HG03457 (cell line): Measurements from ENCODE around the gene MS4A13.
"Not testable (repeated sequence)": the region's sequence is repeated elsewhere in the genome, so short reads cannot be mapped to it uniquely, and the experiment has no call there.

ENCODE experiments used
- ATAC-seq: cut with Tn5 transposase; IDR thresholded peaks from one replicate; pipeline ENCODE4 v1.9.1; 2021; ENCODE audit warnings: moderate number of reproducible peaks; ENCODE audit not compliant: unreplicated experiment

The MS4A13 gene, protein sequence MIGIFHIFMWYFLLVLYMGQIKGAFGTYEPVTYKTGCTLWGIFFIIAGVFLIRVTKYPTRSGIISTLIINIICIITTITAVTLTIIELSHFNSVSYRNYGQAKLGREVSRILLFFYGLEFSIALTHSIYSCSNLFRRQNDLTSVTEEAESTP

DNA sequence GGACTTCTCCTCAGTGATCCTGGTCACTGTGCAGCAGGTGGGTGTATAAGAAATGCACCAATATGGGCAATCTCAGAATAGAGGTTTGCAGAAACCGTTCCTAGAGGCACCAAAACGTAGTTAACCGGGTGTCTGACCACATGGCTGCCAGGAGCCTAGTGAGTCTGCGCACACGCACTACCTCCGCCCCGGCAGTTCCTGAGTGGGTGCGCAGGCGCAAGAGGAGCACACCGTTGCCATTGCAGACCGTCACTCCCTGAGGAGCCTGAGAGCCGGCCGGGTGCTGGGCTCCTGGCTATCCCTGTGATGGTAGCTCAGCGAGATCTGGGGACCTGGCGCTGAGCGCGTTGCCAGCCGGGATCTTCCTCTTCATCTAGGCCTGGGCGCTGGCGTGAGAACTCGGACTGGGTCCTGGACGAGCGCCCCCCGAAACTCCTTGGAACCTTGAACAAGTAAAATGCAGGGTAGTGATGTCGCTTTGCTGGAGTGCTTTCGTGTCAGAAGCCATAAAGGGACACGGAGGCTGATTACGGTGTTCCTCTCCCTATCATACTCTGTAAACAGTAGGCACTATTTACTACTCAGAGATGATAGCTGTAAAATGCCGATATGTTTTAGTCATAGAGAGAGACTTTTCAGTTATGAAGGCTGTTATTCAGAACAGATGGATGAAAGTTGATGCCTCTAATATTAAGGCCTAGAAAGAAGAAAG, at the start of gene MS4A13:
Gene MS4A13 (plus strand): TSS at position 249 of the 712 bp plus-strand sequence. CDS start 2,692 bp downstream, outside the sequence.
- no peak for ATAC-seq

DNA sequence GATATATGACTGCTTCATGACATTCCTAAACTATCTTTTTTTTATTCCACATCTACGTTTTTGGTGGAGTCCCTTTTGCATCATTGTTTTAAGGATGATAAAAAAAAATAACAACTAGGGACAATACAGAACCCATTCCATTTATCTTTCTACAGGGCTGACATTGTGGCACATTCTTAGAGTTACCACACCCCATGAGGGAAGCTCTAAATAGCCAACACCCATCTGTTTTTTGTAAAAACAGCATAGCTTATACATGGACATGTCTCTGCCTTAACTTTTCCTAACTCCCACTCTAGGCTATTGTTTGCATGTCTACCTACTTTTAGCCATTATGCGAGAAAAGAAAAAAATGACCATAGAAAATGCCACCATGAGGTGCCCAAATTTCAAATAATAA, 46.4 kb upstream of the MS4A13 start:
- ATAC-seq: no peak

DNA sequence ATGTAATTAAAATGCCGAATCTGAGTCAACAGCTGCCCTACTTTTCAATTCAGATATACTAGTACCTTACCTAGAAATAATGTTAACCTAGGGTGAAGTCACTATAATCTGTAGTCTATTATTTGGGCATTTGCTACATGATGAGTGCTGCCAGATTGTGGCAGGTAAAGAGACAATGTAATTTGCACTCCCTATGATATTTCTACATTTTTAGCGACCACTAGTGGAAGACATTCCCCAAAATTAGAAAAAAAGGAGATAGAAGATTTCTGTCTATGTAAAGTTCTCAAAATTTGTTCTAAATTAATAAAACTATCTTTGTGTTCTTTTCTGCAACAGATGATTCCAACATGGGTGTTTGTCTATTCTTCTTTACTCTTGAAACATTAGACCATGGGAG, 45.5 kb upstream of the MS4A13 start:
- no peak for ATAC-seq

DNA sequence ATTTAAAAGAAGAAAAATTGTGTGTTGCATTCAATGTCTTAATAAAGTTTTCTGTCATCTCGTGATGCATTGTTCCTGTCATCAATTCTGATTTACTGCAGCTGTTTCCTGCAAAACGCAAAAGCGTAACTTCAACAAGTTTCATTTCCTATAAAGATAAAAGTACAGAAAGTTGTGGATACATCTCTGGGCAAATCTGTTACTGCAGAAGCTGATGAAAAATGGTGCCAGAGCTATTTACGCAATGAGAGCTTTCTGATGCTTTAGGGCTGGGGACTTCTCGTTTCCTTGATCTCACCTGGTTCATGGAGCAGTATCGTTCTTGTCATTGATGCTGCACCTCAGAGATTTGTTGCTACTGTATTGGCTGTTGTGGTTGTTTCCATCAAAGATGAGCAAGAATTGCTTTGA, 38.2 kb upstream of the MS4A13 start:
- ATAC-seq: no peak

DNA sequence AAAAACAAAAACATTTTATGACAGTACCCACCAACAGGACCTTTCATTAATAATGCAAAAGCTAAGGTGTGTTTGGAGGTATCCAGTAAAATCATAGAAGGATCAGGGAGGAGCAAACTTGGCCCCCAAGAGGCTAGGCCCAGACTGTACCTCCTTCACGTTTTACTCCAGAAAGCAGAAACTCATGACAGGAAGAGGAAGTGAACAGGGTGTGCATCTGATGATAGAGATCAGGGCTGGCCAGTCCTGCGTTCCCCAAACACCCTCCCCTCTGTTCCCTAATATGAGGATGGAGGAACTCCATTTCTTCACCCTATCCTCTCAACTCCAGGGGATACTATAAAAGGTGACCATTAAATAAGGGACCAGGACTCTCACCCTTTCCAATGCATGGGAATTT, 32.8 kb upstream of the MS4A13 start:
- no peak for ATAC-seq

DNA sequence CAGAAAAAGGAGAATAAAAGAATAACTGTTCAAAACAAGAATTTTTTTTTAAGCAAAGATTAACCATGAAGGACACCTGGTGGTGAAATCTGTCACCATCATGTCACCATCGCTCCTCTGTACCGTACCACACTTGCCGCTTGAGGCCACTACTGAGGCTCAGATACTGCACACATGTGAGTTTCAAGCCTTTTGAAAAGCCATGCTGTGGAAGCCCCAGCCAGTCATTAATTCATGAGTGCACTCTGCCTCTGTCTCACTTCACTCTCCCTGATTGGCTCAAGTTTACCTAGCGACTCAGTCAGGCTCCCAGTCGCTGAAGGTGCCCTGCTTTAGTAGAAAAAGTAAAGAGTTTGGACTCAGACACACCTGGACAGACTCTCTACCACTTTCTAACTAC, 29.2 kb upstream of the MS4A13 start:
- peak; percentile 91 for ATAC-seq

DNA sequence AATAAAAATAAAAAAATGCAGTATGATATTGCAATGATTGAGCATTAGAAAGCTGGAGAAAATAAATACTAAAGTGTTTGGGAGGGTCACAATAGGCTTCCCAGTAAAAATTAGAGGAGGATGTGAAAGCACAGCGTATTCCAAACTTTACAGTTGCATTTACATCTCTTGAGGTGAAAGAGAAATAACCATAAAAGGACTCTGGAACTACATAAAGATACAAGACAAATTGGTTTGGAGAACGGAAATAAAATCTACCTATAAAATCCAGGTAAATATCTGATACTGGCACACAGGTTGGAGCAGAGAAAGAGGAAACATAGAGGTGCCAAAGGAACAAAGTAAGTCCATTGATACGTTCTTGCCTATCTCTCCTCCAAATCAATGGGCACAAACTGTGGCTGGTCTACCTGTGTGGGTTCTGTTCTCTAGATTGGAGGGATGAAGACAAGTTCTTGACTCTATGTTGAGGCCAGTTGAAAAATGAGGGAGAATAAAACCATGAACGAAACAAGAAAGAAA, 22.6 kb upstream of the MS4A13 start, which contains the start of gene MS4A12:
Gene MS4A12 (plus strand): TSS at position 291 of the 522 bp plus-strand sequence. CDS start 4,541 bp downstream, outside the sequence.
- no peak for ATAC-seq

DNA sequence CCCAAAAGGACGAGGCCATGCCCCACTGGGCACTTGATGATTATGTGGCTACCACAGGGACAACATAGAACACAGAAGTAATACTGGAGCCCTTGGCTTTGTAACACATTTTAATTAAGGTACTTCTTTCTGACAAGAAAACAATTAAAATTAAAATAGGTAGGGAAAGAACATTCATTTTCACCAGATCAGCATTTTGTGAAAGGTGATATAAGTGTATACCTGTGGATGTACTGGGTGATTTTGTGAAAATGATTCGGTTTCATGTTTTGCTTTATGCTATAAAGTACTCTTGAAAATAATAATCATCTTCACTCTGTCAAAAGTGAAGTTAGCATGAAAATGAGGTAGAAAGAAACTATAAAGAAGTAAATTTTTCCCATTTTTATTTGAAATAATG, 21.7 kb upstream of the MS4A13 start:
- ATAC-seq: no peak

DNA sequence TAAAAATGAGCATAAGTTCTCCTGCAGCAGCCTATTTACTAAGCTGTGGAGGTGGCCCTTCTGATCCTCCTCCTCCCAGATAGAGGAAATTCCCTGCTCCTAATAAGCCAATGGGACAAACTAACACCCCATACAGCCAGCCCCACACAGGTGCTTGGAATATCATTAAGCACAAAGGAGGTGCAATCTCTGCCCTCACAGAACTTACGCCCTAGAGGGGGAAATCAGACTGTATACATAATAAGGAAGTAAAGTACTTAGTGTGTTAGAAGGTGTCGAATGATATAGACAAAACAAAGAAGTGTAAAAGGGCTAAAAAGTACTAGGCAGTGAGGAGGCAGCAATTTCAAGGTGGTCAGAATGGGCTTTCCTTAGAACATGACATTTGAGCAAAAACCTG, 16.8 kb upstream of the MS4A13 start:
- ATAC-seq: no peak

DNA sequence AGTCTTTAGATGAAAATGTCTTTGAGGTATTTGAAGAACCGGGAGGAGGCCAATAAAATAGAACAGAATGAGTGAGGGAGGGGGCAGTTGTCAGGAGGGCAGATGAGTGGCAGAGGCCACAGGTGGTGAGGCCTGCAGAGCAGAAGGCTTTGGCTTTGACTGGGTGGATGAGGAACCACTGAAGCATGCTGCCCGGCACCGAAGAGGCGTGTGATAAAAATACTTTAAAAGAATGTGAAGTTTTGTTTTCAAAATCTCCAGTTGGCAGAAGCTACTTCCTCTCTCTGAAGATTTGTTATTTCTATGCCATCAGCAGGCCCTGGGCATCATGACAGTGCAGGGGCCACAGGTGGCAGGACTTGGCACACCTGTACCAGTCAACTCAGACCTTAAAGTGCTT, 16.3 kb upstream of the MS4A13 start:
- ATAC-seq: no peak

DNA sequence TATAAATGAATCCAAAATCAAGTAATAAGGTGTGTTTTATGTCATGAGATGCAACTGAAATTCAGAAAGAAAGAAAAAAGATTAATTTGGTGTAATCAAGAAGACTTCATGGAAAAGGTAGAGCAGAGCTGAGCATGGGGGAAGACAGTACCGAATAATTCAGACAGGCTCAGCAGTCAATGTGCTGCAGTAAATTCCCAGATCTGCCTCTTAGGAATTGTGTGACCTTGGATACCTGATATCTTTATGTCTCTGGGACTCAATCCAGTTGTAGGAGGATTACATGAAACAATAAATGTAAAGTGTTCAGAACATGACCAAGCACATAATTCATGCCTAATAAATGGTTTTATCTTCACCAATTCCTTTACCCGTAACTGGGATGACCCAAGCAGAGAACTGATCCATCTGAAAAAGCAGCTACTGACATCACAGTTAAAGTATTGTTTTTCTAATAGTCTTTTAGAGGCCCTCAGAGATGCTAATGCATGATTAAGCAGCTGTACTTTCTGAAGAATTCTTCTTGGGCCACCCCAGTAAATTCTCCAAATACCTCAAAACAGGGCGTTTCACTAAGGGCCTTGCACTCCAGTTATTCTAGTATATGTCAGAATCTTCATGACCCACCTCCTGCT, 14.8 kb upstream of the MS4A13 start:
- ATAC-seq: no peak

DNA sequence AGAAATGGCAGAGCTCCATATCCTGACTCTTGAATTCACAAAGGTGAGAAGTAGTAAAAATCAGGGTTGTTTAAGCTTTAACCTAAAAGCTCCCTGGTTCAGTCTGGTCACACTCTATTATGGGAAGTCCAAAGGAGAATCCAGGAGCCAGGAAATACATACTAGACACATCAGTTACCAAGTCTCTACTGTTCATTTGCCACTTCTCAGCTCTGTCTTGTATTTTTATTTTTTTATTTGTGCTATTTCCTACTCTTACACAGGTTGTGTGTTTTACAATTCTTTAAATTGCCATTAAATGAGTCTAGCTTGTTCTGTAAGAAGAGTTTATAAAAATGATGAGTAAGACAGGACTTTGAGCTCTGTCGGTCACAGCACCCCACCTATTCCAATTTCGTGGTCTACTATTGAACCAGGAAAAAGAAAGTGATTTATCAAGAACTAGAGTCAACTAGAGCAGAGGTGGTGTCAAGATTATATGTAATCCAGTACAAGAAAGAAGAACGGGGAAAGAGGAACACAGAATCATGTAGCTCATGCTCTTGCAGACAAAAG, 12.9 kb upstream of the MS4A13 start:
- ATAC-seq: no peak

DNA sequence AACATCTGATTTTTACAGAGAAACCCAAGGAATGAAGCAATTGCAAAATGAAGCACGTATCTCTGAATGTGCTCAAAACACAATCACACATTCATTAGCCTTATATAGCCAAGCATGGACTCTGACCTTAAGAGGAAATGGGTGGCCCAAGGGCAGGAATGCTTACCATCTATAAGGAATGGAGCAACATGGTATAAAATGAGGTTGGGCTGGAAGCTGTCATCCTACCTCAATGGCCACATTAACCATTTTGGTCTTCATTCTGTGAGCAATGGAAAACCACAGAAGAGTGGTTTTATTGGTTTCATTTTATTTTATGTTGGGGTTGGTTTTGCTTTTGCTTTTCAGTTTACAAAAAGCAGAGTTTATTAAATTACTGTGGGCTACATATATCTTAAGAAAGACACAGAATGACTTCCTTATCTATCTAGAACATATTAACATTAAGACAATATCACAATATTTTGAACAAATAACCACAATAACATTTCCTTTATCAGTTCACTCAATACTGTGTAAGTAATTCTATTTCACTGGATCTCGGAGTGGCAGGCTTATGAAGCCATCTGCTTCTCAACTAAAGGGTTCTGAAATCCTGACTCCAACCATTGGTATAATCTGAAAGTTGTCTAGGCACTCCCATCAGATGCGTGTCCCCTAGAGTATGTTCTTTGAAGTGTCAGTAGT, 10.8 kb upstream of the MS4A13 start:
- no peak for ATAC-seq

DNA sequence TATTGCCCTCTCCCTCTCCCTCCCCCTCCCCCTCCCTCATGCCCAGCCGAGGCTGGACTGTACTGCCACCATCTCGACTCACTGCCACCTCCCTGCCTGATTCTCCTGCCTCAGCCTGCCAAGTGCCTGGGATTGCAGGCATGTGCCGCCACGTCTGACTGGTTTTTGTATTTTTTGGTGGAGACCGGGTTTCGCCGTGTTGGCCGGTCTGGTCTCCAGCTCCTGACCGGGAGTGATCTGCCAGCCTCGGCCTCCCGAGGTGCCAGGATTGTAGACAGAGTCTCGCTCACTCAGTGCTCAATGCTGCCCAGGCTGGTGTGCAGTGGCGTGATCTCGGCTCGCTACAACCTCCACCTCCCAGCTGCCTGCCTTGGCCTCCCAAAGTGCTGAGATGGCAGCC, 5.6 kb upstream of the MS4A13 start:
- ATAC-seq: not testable (repeated sequence)

DNA sequence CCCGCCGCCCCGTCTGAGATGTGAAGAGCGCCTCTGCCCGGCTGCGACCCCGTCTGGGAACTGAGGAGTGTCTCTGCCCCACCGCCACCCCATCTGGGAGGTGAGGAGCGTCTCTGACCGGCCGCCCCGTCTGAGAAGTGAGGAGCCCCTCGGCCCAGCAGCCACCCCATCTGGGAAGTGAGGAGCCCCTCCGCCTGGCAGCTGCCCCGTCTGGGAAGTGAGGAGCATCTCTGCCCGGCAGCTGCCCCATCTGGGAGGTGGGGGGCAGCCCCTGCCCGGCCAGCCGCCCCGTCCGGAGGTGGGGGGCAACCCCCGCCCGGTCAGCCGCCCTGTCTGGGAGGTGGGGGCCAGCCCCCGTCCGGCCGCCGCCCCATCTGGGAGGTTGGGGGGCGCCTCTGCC, 5.0 kb upstream of the MS4A13 start:
- not testable (repeated sequence) for ATAC-seq

DNA sequence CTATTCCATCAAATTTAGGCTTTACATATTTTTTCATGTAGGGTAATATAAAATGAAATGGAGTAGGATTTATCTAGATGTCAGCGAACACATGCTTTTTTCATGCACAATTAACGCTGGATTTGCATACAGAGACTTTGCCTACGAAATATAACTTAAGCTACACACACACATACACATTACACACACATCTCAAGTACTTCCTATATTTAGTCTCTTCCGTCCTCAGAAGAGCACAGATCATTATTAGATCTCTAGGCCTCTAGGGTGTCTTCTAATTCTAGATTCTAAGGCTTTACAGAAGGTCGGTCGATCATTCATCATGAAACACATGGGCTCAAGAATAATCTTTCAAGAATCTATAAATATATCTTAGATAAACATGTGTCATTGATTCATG, 3.8 kb upstream of the MS4A13 start:
- ATAC-seq: no peak

DNA sequence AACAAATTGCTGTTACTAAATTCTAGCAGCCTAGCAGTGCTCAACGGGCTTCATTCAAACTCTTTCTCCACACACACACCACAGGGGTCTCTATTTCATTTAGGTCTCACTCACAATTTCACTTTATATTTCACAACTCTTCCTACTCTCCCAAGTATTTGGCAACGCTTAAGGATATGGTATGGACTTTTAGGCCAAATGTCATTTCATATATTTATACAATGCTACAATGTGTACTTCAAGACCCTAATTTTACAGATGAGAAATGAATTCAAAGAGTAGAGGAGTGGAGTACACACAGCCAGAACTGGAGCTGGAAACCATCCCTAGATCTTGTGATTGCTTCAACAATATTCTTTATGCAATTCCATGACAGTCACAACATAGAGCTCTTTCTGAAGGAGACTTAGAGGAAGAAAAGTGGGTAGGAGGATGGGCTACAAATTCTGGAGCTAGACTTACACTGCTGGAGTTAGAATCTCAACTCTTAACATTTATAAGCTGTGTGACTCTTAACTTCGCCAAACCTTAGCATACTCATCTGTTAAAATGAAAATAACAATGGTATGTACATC, 2.5 kb upstream of the MS4A13 start:
- ATAC-seq: no peak

DNA sequence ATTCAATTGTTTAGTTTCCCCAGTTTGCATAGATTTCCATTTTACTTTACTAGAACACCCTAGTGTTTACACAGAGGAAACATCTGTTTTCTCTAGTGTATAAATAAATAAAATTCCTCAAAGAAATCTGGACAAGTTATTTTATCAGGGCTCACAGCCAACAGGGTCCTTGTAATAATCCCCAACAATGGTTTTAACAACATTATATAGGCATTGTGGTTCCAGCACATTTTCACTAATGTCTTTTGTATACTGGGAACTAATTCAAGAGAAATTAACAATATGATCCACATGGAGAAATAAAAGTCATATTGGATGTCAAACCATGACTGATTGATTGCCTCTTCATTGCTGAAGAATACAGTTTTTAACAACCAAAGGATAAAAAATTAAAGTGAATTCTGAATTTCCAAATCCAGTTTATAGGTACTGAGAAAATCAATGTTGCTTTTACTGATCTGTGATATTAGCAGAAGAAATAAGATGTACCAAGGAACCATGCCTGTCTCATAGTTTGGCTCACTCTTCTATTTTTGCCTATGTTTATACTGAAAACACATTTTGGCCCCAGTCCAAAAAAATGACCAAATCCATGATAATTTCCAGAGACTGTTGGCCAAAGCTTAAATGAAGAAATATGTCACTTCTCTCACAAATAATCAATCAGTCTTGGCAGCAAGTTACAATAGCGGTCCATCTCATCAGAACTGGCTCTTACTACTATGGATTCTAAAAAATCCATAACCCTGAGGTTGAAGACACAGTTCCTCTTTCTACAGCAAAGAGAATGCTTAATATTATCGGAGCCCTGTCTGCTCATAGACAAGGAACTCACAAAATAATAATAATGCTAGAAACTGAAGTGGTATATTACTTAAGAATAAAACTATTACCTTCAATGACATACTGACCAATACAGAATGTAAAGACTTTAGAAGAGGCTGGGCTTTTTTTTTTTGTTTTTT, 1.4 kb upstream of the MS4A13 start:
- no peak for ATAC-seq

DNA sequence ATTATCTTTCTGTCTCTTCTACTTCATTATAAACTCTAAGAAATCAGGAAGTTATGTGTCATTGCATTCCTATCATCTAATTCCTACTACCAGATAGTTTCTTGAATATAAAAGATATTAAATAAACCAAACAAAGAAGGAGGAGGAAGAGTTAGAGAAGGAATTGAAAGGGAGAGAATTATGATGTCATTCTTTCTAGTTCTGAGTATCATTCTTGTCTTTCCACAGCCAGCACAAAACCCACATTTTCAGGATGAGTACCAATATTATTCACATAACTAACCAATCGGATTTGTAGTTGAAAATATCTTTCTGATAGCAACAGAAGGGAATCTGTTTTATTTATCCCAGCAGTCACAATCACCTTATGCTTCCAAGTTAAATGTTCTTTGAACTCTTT, 13.3 kb downstream of the MS4A13 start:
- ATAC-seq: no peak

DNA sequence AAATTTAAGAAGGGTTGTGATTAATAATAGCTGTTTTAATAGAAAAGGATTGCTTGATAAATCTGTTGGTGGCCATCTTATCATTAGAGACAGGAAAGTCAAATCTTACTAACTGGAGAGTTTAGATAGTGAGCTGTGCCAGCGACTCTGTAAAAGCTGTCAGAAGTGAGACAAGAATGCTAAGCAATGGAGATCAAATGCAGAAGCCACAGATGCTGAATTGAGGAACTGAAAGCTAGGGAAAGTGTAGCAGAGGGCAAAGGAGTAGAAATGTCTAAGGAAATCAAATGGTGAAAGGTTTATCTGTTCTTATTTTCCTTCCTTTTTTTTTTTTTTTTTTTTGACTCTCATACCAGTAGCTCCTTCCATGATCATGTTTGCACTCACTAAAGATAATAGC, 13.7 kb downstream of the MS4A13 start:
- ATAC-seq: no peak
